Hepatocyte (in vitro differentiated cells): ENCODE data around the gene KRT3. TPM values are rescaled to one million over a fixed set of nuclear protein-coding genes. Genes with fewer than 3 reads are reported as not detected.

Experiments used
- DNase-seq: peaks from one replicate; pipeline ENCODE4 v3.0.0-alpha.2; 2016; ENCODE audit warnings: low spot score
- H2AFZ ChIP-seq: fragments of 200-600 bp; sonication (generic); 2 replicates; pipeline ENCODE4 v1.6.0; 2016; ENCODE audit warnings: antibody characterized with exemption, mild to moderate bottlenecking
- H3K27ac ChIP-seq: fragments of 200-600 bp; sonication (generic); 2 replicates; pipeline ENCODE4 v1.5.1; 2016; ENCODE audit warnings: mild to moderate bottlenecking
- H3K27me3 ChIP-seq: fragments of 200-600 bp; sonication (generic); 2 replicates; pipeline ENCODE4 v1.6.1; 2016
- H3K36me3 ChIP-seq: fragments of 200-600 bp; sonication (generic); replicated peaks from 2 replicates; pipeline ENCODE4 v1.5.1; 2016; ENCODE audit warnings: low read depth; ENCODE audit not compliant: insufficient read depth
- H3K4me1 ChIP-seq: fragments of 200-600 bp; sonication (generic); 2 replicates; pipeline ENCODE4 v1.5.1; 2016; ENCODE audit warnings: mild to moderate bottlenecking, moderate library complexity; ENCODE audit not compliant: insufficient read depth
- H3K4me2 ChIP-seq: fragments of 200-600 bp; sonication (generic); 2 replicates; pipeline ENCODE4 v1.6.0; 2016
- H3K4me3 ChIP-seq: fragments of 200-600 bp; sonication (generic); 2 replicates; pipeline ENCODE4 v1.5.1; 2016; ENCODE audit warnings: mild to moderate bottlenecking
- H3K79me2 ChIP-seq: fragments of 200-600 bp; sonication (generic); 2 replicates; pipeline ENCODE4 v1.6.0; 2017; ENCODE audit warnings: mild to moderate bottlenecking
- H3K9me2 ChIP-seq: fragments of 200-600 bp; sonication (generic); replicated peaks from 2 replicates; pipeline ENCODE4 v1.6.0; 2017; ENCODE audit warnings: mild to moderate bottlenecking; ENCODE audit not compliant: insufficient read depth
- H3K9me3 ChIP-seq: fragments of 200-600 bp; sonication (generic); 2 replicates; pipeline ENCODE4 v1.5.1; 2016; ENCODE audit warnings: low read depth, mild to moderate bottlenecking
- H4K20me1 ChIP-seq: fragments of 200-600 bp; sonication (generic); 2 replicates; pipeline ENCODE4 v1.6.0; 2016; ENCODE audit warnings: mild to moderate bottlenecking; ENCODE audit not compliant: insufficient read depth, poor library complexity, severe bottlenecking
- CTCF ChIP-seq: fragments of 200-600 bp; sonication (generic); IDR thresholded peaks from 2 replicates; pipeline ENCODE4 v1.5.1; 2016; ENCODE audit warnings: antibody characterized with exemption, mild to moderate bottlenecking; ENCODE audit not compliant: poor library complexity
- EZH2 ChIP-seq: fragments of 200-600 bp; sonication (generic); IDR thresholded peaks from 2 replicates; pipeline ENCODE4 v1.6.1; 2016; ENCODE audit warnings: antibody characterized with exemption, mild to moderate bottlenecking, borderline replicate concordance
- EZH2phosphoT487 ChIP-seq: fragments of 200-600 bp; sonication (generic); IDR thresholded peaks from one replicate; pipeline ENCODE4 v1.6.1; 2018; ENCODE audit warnings: antibody characterized with exemption, mild to moderate bottlenecking, low read depth, moderate library complexity; ENCODE audit not compliant: unreplicated experiment, severe bottlenecking
- WGBS: methylation state at CpG from one replicate; pipeline ENCODE4 v1.1.6; 2016; ENCODE audit warnings: low lambda C conversion rate; ENCODE audit errors: missing lambda C conversion rate; 5-methylcytosine and 5-hydroxymethylcytosine counted together
- polyA plus RNA-seq: library from polyadenylated mRNA; unstranded; fragments of >200 nt; fragmentation: Nextera tagmentation; extraction: Ambion mirVana; gene quantifications from 2 replicates; pipeline ENCODE4 v1.2.1, GENCODE V29; 2016
- total RNA-seq: library from RNA; depleted of rRNA; stranded (reverse); fragments of >200 nt; gene quantifications from 2 replicates; pipeline ENCODE4 v1.2.3, GENCODE V29; 2014

The KRT3 gene
- total and polyA plus RNA-seq, 2 experiments from 2014 or later: not detected

GRCh38 chr12:52836491-52837412 is 40.8 kb upstream of the KRT3 start:
- TF ChIP-seq CTCF: no peak
- no peak for TF ChIP-seq EZH2
- TF ChIP-seq EZH2phosphoT487: no peak
- Histone ChIP-seq H3K9me2 (no peaks in the 10 kb centered on the region), H3K79me2 (no peaks in the 10 kb centered on the region), H4K20me1 (no peaks in the 10 kb centered on the region), H3K4me1 (no peaks in the 10 kb centered on the region), H2AFZ (no peak overlapping the region), H3K27me3 (peaks cover 17% of the 10 kb centered on the region), H3K27ac (no peak overlapping the region), H3K9me3 (no peaks in the 10 kb centered on the region), H3K36me3 (no peaks in the 10 kb centered on the region), H3K4me3 (no peak overlapping the region), H3K4me2 (no peak overlapping the region)
- DNase-seq: no peak
- 90% methylated on average over 9 of the region's 9 CpGs for WGBS

- no peak overlapping the region for H3K4me3 ChIP-seq
- no peak overlapping the region for H2AFZ ChIP-seq
- H3K4me2 ChIP-seq: no peak overlapping the region
- H3K4me1 ChIP-seq: no peaks in the 10 kb centered on the region
- DNase-seq: no peak
- 83% methylated on average over 6 of the region's 7 CpGs for WGBS
- no peaks in the 10 kb centered on the region for H3K9me3 ChIP-seq
- no peak for TF ChIP-seq CTCF
- TF ChIP-seq EZH2phosphoT487: no peak
- TF ChIP-seq EZH2: no peak
- H3K27me3 ChIP-seq: peaks cover 17% of the 10 kb centered on the region
- H3K36me3 ChIP-seq: no peaks in the 10 kb centered on the region
- H3K9me2 ChIP-seq: no peaks in the 10 kb centered on the region
- H4K20me1 ChIP-seq: no peaks in the 10 kb centered on the region
- H3K79me2 ChIP-seq: no peaks in the 10 kb centered on the region
- H3K27ac ChIP-seq: no peak overlapping the region
Observed at GRCh38 chr12:52836042-52836466, 40.1 kb upstream of the KRT3 start.

- Histone ChIP-seq H3K27me3 (peaks cover 17% of the 10 kb centered on the region), H3K79me2 (no peaks in the 10 kb centered on the region), H3K27ac (no peak overlapping the region), H3K4me1 (no peaks in the 10 kb centered on the region), H3K9me2 (no peaks in the 10 kb centered on the region), H3K4me2 (no peak overlapping the region), H3K4me3 (no peak overlapping the region), H4K20me1 (no peaks in the 10 kb centered on the region), H3K9me3 (no peaks in the 10 kb centered on the region), H2AFZ (no peak overlapping the region), H3K36me3 (no peaks in the 10 kb centered on the region)
- WGBS: 84% methylated on average over 15 of the region's 15 CpGs
- TF ChIP-seq EZH2phosphoT487 (no peak), EZH2 (no peak), CTCF (no peak)
- DNase-seq: no peak
Observed at GRCh38 chr12:52835271-52836041, 39.5 kb upstream of the KRT3 start.
